HEK293 (cell line): ENCODE results near the gene MVB12B.

Experiments used
- CTCF ChIA-PET: fragments of 350-600 bp; formaldehyde crosslinking; extraction: SDS; loops from one replicate; lab custom pipeline; 2021; ENCODE audit warnings: antibody characterized with exemption; lab: Yijun Ruan, JAX
- POLR2A ChIA-PET: fragments of 300-600 bp; formaldehyde crosslinking; extraction: SDS; loops from one replicate; lab custom pipeline; 2020; ENCODE audit warnings: antibody characterized with exemption, inconsistent platforms; lab: Yijun Ruan, JAX
- H3K27ac ChIP-seq: fragments of 200-500 bp; sonication (Bioruptor generic); 2 replicates; pipeline ENCODE4 v1.5.1; 2014; ENCODE audit warnings: low read depth, low read length, control low read depth, inconsistent platforms; ENCODE audit errors: extremely low read depth
- H3K36me3 ChIP-seq, 2 experiments: fragments of 200-500 bp in 1 of 2; sonication (Bioruptor generic) in 1 of 2; 1 replicate in 1 of 2; 2 replicates in 1 of 2; pipeline ENCODE4 v1.5.1; 2014 to 2017; ENCODE audit warnings: inconsistent platforms in 2 of 2, low read length in 2 of 2; ENCODE audit not compliant: control insufficient read depth in 2 of 2, insufficient read depth in 1 of 2
- H3K4me1 ChIP-seq: fragments of 200-500 bp; sonication (Bioruptor generic); 2 replicates; pipeline ENCODE4 v1.5.1; 2014; ENCODE audit warnings: mild to moderate bottlenecking, low read length, inconsistent platforms; ENCODE audit not compliant: control insufficient read depth, insufficient read depth
- H3K4me3 ChIP-seq: 2 replicates; pipeline ENCODE4 v1.5.1; 2011; ENCODE audit warnings: low read depth, mild to moderate bottlenecking, control low read depth, low read length, moderate library complexity
- H3K9me3 ChIP-seq: fragments of 200-500 bp; sonication (Bioruptor generic); 2 replicates; pipeline ENCODE4 v1.5.1; 2014; ENCODE audit warnings: low read depth, low read length, inconsistent platforms; ENCODE audit not compliant: control insufficient read depth, insufficient read depth
- FEZF1 ChIP-seq: fragments of 450-650 bp; formaldehyde crosslinking; IDR thresholded peaks from 2 replicates; pipeline ENCODE4 v1.5.1; 2016; ENCODE audit warnings: missing biosample characterization, missing genetic modification characterization
- GLI4 ChIP-seq: fragments of 450-650 bp; formaldehyde crosslinking; IDR thresholded peaks from 2 replicates; pipeline ENCODE4 v1.5.1; 2016; ENCODE audit warnings: missing biosample characterization, missing genetic modification characterization
- HOXA7 ChIP-seq: sonication (generic); formaldehyde crosslinking; IDR thresholded peaks from 2 replicates; pipeline ENCODE4 v1.8.1; 2022; ENCODE audit warnings: missing genetic modification reagents, borderline replicate concordance
- SCRT1 ChIP-seq: fragments of 450-650 bp; formaldehyde crosslinking; IDR thresholded peaks from 2 replicates; pipeline ENCODE4 v1.5.1; 2016; ENCODE audit warnings: missing biosample characterization, missing genetic modification characterization, borderline replicate concordance
- SCRT2 ChIP-seq: fragments of 450-650 bp; formaldehyde crosslinking; IDR thresholded peaks from 2 replicates; pipeline ENCODE4 v1.5.1; 2016; ENCODE audit warnings: missing biosample characterization, missing genetic modification characterization
- SETDB1 ChIP-seq: IDR thresholded peaks from one replicate; pipeline ENCODE4 v1.6.1; 2017; ENCODE audit warnings: mild to moderate bottlenecking, low read length, moderate library complexity, mixed read lengths; ENCODE audit not compliant: insufficient read length
- TRIM28 ChIP-seq: IDR thresholded peaks from 2 replicates; pipeline ENCODE4 v1.6.1; 2011; ENCODE audit warnings: low read length, control low read depth, borderline replicate concordance
- ZBTB49 ChIP-seq: fragments of 450-650 bp; formaldehyde crosslinking; IDR thresholded peaks from 2 replicates; pipeline ENCODE4 v1.5.1; 2016; ENCODE audit warnings: missing biosample characterization, missing genetic modification characterization, low read depth
- ZNF10 ChIP-seq: fragments of 450-650 bp; formaldehyde crosslinking; IDR thresholded peaks from 2 replicates; pipeline ENCODE4 v1.5.1; 2017; ENCODE audit warnings: missing biosample characterization, missing genetic modification characterization
- ZNF2 ChIP-seq: fragments of 450-650 bp; formaldehyde crosslinking; IDR thresholded peaks from 2 replicates; pipeline ENCODE4 v1.5.1; 2016; ENCODE audit warnings: missing biosample characterization, missing genetic modification characterization
- ZNF266 ChIP-seq: fragments of 450-650 bp; formaldehyde crosslinking; IDR thresholded peaks from 2 replicates; pipeline ENCODE4 v1.5.1; 2016; ENCODE audit warnings: missing biosample characterization, missing genetic modification characterization, low read depth
- ZNF335 ChIP-seq: fragments of 450-650 bp; formaldehyde crosslinking; conservative IDR thresholded peaks from 2 replicates; pipeline ENCODE4 v1.5.1; 2016; ENCODE audit warnings: missing biosample characterization, missing genetic modification characterization
- ZNF341 ChIP-seq: fragments of 450-650 bp; formaldehyde crosslinking; IDR thresholded peaks from 2 replicates; pipeline ENCODE4; 2016; ENCODE audit warnings: low read depth, missing biosample characterization, missing genetic modification characterization
- ZNF394 ChIP-seq: fragments of 450-650 bp; formaldehyde crosslinking; IDR thresholded peaks from 2 replicates; pipeline ENCODE4 v1.5.1; 2016; ENCODE audit warnings: missing biosample characterization, missing genetic modification characterization, mild to moderate bottlenecking, moderate library complexity, borderline replicate concordance
- ZNF521 ChIP-seq: fragments of 450-650 bp; formaldehyde crosslinking; IDR thresholded peaks from 2 replicates; pipeline ENCODE4 v1.5.1; 2017; ENCODE audit warnings: missing biosample characterization, mild to moderate bottlenecking, missing genetic modification characterization
- ZNF529 ChIP-seq: fragments of 450-650 bp; formaldehyde crosslinking; IDR thresholded peaks from 2 replicates; pipeline ENCODE4 v1.5.1; 2017; ENCODE audit warnings: missing genetic modification characterization, missing biosample characterization; ENCODE audit not compliant: insufficient replicate concordance
- ZNF548 ChIP-seq: fragments of 450-650 bp; formaldehyde crosslinking; IDR thresholded peaks from 2 replicates; pipeline ENCODE4 v1.5.1; 2016; ENCODE audit warnings: missing biosample characterization, missing genetic modification characterization
- ZNF600 ChIP-seq: fragments of 450-650 bp; formaldehyde crosslinking; IDR thresholded peaks from 2 replicates; pipeline ENCODE4 v1.5.1; 2016; ENCODE audit warnings: missing biosample characterization, missing genetic modification characterization
- ZNF610 ChIP-seq: fragments of 450-650 bp; formaldehyde crosslinking; IDR thresholded peaks from 2 replicates; pipeline ENCODE4 v1.5.1; 2016; ENCODE audit warnings: missing biosample characterization, missing genetic modification characterization, borderline replicate concordance
- ZNF747 ChIP-seq: fragments of 450-650 bp; formaldehyde crosslinking; IDR thresholded peaks from 2 replicates; pipeline ENCODE4 v1.5.1; 2016; ENCODE audit warnings: missing biosample characterization, missing genetic modification characterization
- TF ChIP-seq, protein P1 (sequence below): fragments of 450-650 bp; formaldehyde crosslinking; IDR thresholded peaks from 2 replicates; pipeline ENCODE4 v1.5.1; 2016; ENCODE audit warnings: missing biosample characterization, missing genetic modification characterization
- TF ChIP-seq, protein P2 (sequence below): fragments of 450-650 bp; formaldehyde crosslinking; IDR thresholded peaks from 2 replicates; pipeline ENCODE4 v1.5.1; 2016; ENCODE audit warnings: missing biosample characterization, missing genetic modification characterization, low read depth
- TF ChIP-seq, protein P3 (sequence below): fragments of 450-650 bp; formaldehyde crosslinking; IDR thresholded peaks from 2 replicates; pipeline ENCODE4 v1.5.1; 2016; ENCODE audit warnings: missing biosample characterization, missing genetic modification characterization

The MVB12B gene

DNA sequence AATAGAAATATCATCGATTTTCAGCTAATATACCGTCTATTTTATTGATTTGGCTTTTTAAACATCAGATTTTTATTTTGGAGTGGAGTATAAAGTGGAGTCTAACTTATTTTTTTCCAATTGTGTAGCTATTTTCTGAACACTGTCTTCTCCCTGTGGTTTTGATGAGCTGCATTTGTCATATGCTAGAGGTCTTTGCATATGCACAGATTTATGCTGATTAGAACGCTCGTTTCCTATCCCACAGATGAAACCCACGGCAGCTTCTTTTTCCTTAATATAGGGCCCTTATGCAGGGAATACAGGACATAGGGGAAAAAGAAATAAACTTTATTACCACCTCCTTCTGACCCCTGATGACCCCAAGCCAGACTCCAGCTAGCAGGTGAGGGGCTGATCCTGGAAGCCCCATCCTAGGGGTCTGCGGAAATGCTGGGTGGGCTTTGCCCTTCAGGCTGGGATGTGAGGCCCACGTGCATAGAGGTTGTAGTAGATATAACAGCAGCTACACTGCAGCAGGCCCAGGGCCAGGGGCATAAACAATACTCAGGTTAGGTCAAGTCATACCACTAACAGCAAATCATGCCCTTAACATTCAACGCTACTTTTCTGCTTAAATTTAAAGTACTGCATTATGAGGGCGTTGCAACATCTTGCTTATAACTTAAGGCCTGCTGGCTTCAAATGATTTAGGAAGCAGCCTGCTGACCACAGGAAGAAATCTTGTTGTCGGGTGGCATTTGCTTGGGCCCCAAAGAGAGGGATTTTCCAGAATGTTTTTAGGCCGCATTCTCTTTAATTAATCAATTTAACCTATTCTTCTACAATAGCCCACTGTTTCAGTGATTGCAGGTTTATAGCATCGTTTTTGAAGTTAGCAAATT is 28.5 kb downstream of the MVB12B start (continued):
- TF ChIP-seq ZNF10 (tag by site-specific recombination) = no peak
- no peak for TF ChIP-seq ZNF335 (tag by site-specific recombination)
- no peak for TF ChIP-seq ZNF610
- TF ChIP-seq FEZF1 = no peak
- no peak for TF ChIP-seq GLI4 (tag by site-specific recombination)
- no peak for TF ChIP-seq ZNF600

GRCh38 chr9:126357074-126357473 is 30.4 kb downstream of the MVB12B start:
- POLR2A ChIA-PET = no interaction called here
- TF ChIP-seq ZNF747 (no peak), ZNF2 (tag by site-specific recombination) (no peak), ZNF521 (no peak), SCRT1 (peak; percentile 77; the same call in 1 of the 2 replicates), ZNF548 (tag by site-specific recombination) (no peak), SCRT2 (peak; percentile 90), ZNF266 (tag by site-specific recombination) (no peak)
- TF ChIP-seq, all 188 proteins: peak for 2
- Histone ChIP-seq H3K36me3 (no peaks in the 10 kb centered on the region), H3K27ac (no peak overlapping the region), H3K4me3 (no peak overlapping the region), H3K4me1 (no peaks in the 10 kb centered on the region), H3K9me3 (no peaks in the 10 kb centered on the region)
- CTCF ChIA-PET = interaction anchor here (0.6 to 1.2 kb wide), 3 partner anchors 42 to 1057 kb away, joined by 3 to 4 read pairs (median 3); no protein-coding TSS in a partner anchor

DNA sequence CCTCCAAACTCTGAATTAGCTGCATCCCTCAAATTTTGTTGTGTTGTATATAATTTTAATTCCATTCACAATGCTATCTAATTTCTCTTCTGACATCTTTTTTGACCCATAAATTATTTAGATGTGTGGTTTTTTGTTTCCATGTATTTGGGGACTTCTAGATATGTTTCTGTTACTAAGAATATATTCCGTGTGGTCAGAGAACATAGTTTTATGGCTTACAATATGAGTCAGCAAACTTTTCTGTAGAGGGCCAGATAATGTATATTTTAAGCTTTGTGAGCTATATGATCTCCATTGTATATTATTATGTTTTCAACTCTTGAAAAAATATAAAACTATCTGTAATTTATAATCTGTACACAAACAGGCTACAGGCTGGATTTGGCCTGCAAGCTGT is 33.4 kb downstream of the MVB12B start:
- POLR2A ChIA-PET = no interaction called here
- Histone ChIP-seq H3K4me1 (no peaks in the 10 kb centered on the region), H3K4me3 (no peak overlapping the region), H3K27ac (no peak overlapping the region)
- TF ChIP-seq, protein P1, sequence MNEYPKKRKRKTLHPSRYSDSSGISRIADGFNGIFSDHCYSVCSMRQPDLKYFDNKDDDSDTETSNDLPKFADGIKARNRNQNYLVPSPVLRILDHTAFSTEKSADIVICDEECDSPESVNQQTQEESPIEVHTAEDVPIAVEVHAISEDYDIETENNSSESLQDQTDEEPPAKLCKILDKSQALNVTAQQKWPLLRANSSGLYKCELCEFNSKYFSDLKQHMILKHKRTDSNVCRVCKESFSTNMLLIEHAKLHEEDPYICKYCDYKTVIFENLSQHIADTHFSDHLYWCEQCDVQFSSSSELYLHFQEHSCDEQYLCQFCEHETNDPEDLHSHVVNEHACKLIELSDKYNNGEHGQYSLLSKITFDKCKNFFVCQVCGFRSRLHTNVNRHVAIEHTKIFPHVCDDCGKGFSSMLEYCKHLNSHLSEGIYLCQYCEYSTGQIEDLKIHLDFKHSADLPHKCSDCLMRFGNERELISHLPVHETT (tag by site-specific recombination) = no peak
- no peak for TF ChIP-seq ZBTB49
- TF ChIP-seq, all 188 proteins: peak for 0
- CTCF ChIA-PET = interaction anchor here (0.5 to 1.1 kb wide), 2 partner anchors 139 to 342 kb away, joined by 3 to 4 read pairs; no protein-coding TSS in a partner anchor
- Histone ChIP-seq H3K36me3 (no peaks in the 10 kb centered on the region), H3K9me3 (no peaks in the 10 kb centered on the region)

DNA sequence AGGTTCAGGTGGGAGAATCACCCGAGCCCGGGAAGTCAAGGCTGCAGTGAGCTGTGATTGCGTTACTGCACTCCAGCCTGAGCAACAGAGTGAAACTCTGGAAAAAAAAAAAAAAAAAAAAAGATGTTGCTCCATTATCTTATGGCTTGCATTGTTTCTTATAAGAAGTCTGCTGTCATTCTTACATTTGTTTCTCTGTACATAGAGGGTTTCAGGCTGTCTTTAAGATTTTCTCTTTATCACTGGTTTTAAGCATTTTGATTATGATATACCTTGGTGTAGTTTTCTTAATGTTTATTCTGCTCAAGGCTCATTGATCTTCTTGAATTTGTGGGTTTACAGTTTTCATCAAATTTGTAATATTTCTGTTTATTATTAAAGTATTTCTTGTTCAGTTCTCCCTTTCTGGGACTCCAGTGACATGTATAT is 35.2 kb downstream of the MVB12B start:
- H3K9me3 ChIP-seq = no peaks in the 10 kb centered on the region
- H3K4me3 ChIP-seq = no peak overlapping the region
- H3K36me3 ChIP-seq = no peaks in the 10 kb centered on the region
- H3K27ac ChIP-seq = no peak overlapping the region
- no peaks in the 10 kb centered on the region for H3K4me1 ChIP-seq
- ChIA-PET CTCF (interaction anchor here (1.8 kb wide), 1 partner anchor 36 kb away, joined by 7 read pairs; no protein-coding TSS in a partner anchor), POLR2A (no interaction called here)
- TF ChIP-seq ZNF529 (tag by site-specific recombination) = peak; percentile 19
- TF ChIP-seq, protein P2, sequence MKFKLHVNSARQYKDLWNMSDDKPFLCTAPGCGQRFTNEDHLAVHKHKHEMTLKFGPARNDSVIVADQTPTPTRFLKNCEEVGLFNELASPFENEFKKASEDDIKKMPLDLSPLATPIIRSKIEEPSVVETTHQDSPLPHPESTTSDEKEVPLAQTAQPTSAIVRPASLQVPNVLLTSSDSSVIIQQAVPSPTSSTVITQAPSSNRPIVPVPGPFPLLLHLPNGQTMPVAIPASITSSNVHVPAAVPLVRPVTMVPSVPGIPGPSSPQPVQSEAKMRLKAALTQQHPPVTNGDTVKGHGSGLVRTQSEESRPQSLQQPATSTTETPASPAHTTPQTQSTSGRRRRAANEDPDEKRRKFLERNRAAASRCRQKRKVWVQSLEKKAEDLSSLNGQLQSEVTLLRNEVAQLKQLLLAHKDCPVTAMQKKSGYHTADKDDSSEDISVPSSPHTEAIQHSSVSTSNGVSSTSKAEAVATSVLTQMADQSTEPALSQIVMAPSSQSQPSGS (tag by site-specific recombination) = no peak
- TF ChIP-seq ZNF394 (tag by site-specific recombination) = no peak
- TF ChIP-seq, protein P3, sequence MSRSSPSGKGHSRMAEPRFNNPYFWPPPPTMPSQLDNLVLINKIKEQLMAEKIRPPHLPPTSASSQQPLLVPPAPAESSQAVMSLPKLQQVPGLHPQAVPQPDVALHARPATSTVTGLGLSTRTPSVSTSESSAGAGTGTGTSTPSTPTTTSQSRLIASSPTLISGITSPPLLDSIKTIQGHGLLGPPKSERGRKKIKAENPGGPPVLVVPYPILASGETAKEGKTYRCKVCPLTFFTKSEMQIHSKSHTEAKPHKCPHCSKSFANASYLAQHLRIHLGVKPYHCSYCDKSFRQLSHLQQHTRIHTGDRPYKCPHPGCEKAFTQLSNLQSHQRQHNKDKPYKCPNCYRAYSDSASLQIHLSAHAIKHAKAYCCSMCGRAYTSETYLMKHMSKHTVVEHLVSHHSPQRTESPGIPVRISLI (tag by site-specific recombination) = peak; percentile 68
- peak; percentile 89 for TF ChIP-seq TRIM28
- TF ChIP-seq SETDB1 = peak; percentile 92
- no peak for TF ChIP-seq HOXA7 (CRISPR knock-in tag)
- no peak for TF ChIP-seq ZNF341 (tag by site-specific recombination)
